IPS-NIHi7 (cell line): ENCODE results near the gene ZNF398.
"Not testable (repeated sequence)": the region's sequence is repeated elsewhere in the genome, so short reads cannot be mapped to it uniquely, and the experiment has no call there.

Experiments used
- DNase-seq: peaks from one replicate; pipeline ENCODE4 v3.0.0; 2012; ENCODE audit warnings: mixed read lengths; ENCODE audit errors: extremely low spot score

ZNF398 gene

GRCh38 chr7:149225656-149226055 lies 78.4 kb downstream of the ZNF398 start:
- DNase-seq: no peak

GRCh38 chr7:149226366-149226765 lies 79.1 kb downstream of the ZNF398 start:
- DNase-seq: not testable (repeated sequence)

GRCh38 chr7:149226840-149227494 lies 79.7 kb downstream of the ZNF398 start:
- DNase-seq: no peak

- DNase-seq: no peak
Measured at GRCh38 chr7:149228831-149229471, 81.7 kb downstream of the ZNF398 start.

GRCh38 chr7:149229526-149229925 lies 82.3 kb downstream of the ZNF398 start:
- DNase-seq: no peak

- no peak for DNase-seq
Measured at GRCh38 chr7:149232362-149232761, 85.1 kb downstream of the ZNF398 start.
